ENCODE results near the gene ACACB. TPM values are rescaled to one million over a fixed set of nuclear protein-coding genes. Genes with fewer than 3 reads are reported as not detected.

ACACB gene
- total RNA-seq, 4 donors from 2014 or later = 19.6 to 38.2 (median 25.8) TPM

DNA sequence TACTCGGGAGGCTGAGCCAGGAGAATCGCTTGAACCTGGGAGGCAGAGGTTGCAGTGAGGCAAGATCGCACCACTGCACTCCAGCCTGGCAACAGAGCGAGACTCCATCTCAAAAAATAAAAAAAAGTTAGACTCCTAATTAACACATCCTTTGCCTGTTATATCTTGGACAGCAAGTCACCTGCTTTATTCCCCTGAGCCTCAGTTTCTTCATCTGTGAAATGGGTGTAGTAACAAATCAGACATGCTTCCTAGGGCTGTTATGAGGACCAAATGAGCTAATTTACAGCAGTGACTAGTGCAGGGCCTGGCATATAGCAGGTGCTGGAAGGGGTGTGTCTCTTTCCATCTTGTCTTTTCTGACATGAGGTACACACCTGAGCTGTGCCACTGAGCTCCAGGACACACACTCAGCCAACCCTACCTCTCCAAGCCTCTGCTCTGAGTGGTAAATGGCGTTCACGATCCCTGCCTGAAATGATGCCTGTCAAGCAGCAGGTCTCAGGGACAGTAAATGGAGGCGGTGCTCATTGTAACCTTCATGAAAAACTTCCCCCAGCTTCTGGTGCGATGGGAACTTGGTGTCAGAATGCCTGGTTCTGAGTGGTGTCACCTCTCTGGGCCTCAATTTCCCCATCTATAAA lies 161.0 kb downstream of the ACACB start:
- 93 to 96% methylated on average over 8 of the region's 8 CpGs for WGBS, 2 donors
- TF ChIP-seq, protein P1, sequence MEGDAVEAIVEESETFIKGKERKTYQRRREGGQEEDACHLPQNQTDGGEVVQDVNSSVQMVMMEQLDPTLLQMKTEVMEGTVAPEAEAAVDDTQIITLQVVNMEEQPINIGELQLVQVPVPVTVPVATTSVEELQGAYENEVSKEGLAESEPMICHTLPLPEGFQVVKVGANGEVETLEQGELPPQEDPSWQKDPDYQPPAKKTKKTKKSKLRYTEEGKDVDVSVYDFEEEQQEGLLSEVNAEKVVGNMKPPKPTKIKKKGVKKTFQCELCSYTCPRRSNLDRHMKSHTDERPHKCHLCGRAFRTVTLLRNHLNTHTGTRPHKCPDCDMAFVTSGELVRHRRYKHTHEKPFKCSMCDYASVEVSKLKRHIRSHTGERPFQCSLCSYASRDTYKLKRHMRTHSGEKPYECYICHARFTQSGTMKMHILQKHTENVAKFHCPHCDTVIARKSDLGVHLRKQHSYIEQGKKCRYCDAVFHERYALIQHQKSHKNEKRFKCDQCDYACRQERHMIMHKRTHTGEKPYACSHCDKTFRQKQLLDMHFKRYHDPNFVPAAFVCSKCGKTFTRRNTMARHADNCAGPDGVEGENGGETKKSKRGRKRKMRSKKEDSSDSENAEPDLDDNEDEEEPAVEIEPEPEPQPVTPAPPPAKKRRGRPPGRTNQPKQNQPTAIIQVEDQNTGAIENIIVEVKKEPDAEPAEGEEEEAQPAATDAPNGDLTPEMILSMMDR (IDR thresholded peaks at IDR 0.05) = no peak
- TF ChIP-seq POLR2A (IDR thresholded peaks at IDR 0.05) = no peak
- intact Hi-C loops (cut with DNase I; ENCODE audit: low total_unique reads) = no loop called here
- H3K4me3 ChIP-seq (ENCODE audit: low read depth, poor library complexity, severe bottlenecking) = no peak overlapping the region
- no peak for DNase-seq (ENCODE audit: low spot score in 2 of 2)

DNA sequence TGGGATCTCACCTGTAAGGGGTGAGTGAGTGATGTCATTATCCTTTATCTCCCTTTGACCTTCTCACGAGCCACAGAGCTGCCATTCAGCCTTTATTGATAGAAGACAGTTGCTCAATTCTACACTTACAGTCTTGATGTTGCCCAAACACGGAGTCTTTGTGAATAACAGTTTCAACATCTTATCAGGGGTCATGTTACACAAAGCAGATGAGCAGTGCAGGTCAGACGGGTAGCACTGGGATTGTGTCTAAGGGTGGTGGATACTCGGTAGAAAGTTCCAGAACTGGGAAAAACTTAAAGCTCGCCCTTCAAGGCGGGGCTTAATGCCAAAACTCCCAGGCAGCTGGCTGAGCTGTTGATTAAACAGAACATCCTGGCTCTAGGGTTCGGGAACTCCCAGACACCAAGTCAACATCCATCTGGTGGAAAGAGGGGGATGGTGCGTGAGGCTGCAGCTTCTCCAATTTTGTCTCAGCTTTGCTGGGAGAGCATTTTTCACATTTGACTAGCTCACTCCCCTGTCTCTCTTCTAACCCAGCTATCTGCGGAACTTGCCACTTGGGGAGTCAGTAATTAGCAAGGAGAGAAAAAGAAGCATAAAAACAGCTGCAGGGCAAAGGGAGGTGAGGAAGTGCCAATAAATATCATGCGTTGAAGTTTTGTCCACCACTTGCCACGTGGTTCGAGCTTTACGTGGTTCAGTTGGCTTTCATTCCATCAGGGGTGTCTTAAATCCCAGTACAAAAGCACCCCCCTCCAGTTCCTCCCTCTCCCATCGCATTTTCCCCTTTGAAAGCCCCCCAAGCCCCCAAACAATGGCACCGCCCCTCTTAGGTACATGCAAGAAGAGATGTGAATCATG lies 161.7 kb downstream of the ACACB start:
- DNase-seq (ENCODE audit: low spot score in 2 of 2) = peak in 1 of 2 donors; percentile 67
- intact Hi-C loops (cut with DNase I; ENCODE audit: low total_unique reads) = no loop called here
- no peak overlapping the region for H3K4me3 ChIP-seq (ENCODE audit: low read depth, poor library complexity, severe bottlenecking)
- TF ChIP-seq, protein P1 (IDR thresholded peaks at IDR 0.05) = no peak
- TF ChIP-seq POLR2A (IDR thresholded peaks at IDR 0.05) = no peak
- WGBS, 2 donors = 31 to 33% methylated on average over 15 of the region's 15 CpGs

DNA sequence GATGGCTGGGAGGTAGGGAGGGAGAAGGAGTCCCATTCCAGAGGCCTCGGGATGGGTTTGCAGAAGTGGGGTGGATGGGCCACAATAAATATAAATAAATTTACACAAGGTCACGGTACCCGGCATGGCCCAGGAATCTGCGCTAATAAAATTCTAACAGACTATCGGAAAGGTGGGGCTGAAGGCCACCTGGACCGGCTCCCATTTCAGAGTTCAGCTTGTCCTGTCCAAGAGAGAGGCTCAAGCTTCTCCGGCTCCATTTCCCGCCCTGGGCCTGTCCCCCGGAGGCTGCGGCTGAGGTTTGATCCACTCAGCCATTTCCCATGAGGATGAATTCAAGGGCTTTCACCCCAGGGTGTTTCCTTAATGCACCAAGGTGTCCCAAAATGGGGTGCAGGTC lies 162.5 kb downstream of the ACACB start:
- no peak for TF ChIP-seq POLR2A (IDR thresholded peaks at IDR 0.05)
- TF ChIP-seq, protein P1 (IDR thresholded peaks at IDR 0.05) = no peak
- 69 to 78% methylated on average over 10 of the region's 10 CpGs for WGBS, 2 donors
- DNase-seq (ENCODE audit: low spot score in 2 of 2) = no peak
- no peak overlapping the region for H3K4me3 ChIP-seq (ENCODE audit: low read depth, poor library complexity, severe bottlenecking)
- intact Hi-C loops (cut with DNase I; ENCODE audit: low total_unique reads) = no loop called here

DNA sequence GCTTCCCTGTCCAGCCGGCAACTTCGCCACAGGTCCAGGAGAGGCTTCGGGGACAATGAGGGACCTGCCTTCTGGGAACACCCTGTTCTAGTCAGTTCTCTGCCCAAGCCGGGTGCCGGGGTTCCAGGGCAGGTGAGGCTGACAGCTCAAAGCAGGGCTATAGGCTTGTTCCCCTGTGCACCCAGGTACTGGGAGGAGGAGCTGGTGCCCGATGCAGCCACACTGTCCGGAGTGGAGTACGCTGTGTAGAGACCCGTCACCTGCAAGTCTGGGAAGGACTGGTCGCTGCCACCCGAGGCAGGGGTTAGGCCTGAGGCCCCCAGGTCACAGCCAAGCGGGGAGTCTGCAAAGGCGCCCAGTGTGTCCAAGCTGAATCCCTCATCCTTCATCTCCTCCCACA lies 163.1 kb downstream of the ACACB start:
- TF ChIP-seq, protein P1 (IDR thresholded peaks at IDR 0.05) = no peak
- no peak for TF ChIP-seq POLR2A (IDR thresholded peaks at IDR 0.05)
- intact Hi-C loops (cut with DNase I; ENCODE audit: low total_unique reads) = no loop called here
- no peak overlapping the region for H3K4me3 ChIP-seq (ENCODE audit: low read depth, poor library complexity, severe bottlenecking)
- DNase-seq (ENCODE audit: low spot score in 2 of 2) = no peak
- WGBS, 2 donors = 94 to 96% methylated on average over 12 to 13 of the region's 13 CpGs

DNA sequence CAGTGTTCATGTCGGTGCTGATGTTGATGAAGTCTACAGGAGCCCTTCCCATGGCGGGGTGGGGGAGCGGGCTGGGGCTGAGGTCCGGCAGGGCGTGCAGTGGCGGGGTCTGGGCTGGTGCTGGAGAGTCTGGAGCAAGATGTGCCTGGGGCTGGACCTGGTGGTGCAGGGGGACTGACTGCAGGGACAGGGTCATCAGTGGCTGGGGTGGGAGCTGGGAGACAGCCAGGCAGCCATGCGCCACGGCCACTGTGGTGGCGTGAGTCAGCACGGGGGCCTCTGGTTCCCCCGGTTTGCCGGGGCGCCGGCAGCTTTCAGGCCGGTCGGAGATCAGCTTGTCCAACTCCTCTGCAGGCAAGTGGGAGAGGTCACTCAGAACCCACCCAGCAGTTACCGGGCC lies 165.1 kb downstream of the ACACB start:
- intact Hi-C loops (cut with DNase I; ENCODE audit: low total_unique reads) = no loop called here
- DNase-seq (ENCODE audit: low spot score in 2 of 2) = no peak
- WGBS, 2 donors = 91 to 92% methylated on average over 10 to 16 of the region's 17 CpGs
- H3K4me3 ChIP-seq (ENCODE audit: low read depth, poor library complexity, severe bottlenecking) = no peak overlapping the region
- TF ChIP-seq POLR2A (IDR thresholded peaks at IDR 0.05) = no peak
- TF ChIP-seq, protein P1 (IDR thresholded peaks at IDR 0.05) = no peak
